ENCODE measurements around the gene FOXL1.

Gene FOXL1

DNA sequence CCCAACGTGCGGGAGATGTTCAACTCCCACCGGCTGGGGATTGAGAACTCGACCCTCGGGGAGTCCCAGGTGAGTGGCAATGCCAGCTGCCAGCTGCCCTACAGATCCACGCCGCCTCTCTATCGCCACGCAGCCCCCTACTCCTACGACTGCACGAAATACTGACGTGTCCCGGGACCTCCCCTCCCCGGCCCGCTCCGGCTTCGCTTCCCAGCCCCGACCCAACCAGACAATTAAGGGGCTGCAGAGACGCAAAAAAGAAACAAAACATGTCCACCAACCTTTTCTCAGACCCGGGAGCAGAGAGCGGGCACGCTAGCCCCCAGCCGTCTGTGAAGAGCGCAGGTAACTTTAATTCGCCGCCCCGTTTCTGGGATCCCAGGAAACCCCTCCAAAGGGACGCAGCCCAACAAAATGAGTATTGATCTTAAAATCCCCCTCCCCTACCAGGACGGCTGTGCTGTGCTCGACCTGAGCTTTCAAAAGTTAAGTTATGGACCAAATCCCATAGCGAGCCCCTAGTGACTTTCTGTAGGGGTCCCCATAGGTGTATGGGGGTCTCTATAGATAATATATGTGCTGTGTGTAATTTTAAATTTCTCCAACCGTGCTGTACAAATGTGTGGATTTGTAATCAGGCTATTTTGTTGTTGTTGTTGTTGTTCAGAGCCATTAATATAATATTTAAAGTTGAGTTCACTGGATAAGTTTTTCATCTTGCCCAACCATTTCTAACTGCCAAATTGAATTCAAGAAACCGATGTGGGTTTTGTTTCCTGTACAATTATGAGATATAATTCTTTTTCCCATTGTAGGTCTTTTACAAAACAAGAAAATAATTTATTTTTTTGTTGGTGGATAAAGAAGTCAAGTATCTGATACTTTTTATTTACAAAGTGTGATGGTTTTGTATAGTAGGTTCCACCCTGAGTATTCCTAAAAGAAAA is 9.4 kb upstream of the FOXL1 start:
- DNase-seq = no peak

DNA sequence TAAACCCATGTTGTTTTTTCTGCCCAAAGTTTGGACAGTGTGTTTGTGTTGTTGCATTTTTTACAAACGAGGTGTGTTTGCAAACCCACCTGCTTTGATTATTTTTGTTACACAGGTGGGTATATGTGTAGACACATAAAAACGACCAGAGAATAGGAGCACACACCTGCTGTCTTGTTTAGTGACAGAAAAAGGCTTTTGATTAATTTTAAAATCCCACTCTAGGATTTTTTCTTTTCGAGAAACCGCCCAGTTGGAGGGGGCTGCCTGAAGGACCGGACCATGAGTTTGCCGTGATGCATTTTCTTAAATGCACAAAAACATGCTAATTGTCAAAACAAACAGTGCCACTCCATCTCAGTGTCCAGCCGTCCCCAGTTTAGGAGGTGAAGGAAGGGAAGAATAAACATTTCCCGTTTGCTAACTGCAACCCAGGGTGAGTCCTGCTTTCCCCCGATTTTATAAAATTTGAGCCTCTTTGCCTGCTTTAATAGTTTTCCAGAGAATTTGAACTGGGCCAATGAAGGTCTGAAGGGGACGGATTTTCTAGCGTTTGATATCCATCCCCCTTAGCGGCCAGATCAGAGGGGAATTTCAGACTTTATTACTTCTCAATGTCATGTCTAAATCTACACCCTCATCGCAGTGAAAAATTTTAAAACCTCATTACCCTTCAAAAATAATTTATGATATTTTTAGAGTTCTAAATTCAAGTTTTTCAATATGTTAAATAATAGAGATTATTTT is 8.5 kb upstream of the FOXL1 start:
- DNase-seq = no peak

DNA sequence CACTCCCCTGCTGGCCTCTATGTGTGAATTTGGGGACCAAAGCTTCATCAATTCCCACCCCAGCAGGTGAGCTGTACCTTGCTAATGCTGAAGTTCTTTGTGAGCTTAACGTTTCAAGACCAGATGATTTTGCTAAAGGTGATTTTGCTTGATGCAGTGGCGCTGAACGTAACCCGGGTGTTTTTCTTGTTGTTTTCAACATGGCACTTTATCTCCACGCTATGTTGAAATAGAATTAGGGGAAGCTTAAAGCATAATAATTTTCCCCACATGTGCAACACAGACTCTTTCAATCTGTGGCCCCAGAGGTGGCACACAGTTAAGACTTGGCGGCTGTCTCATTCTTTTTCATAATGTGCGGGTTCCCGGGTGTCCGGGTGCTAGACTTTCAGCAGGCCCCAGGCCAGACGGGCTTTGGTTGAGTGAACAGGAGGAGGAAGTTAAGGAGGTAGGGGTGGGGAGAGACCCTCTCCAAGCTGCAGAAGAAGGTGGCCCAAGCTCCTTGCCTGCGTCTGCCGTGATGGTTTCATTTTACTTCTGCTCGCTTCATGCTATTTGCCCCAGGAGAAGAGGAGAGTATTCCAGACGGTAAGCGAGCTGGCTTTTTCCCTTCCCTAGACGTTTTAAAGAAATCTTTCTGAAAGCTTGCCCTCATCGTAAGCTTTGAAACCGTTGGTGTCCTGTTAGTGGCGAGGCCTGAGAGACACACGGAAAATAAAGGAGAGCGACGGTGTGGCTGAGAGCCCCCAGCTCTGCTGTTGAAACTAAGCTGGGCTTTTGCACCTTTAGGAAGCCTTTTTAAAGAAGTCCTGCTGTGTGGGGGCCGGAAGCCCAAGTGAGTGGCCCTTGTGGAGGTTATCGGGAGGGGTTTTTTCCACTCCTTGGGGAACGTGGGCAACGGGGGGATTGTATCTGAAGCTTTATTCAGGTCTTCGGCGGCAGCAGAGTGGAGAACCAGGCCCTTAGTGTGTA is 7.5 kb upstream of the FOXL1 start:
- DNase-seq = no peak

DNA sequence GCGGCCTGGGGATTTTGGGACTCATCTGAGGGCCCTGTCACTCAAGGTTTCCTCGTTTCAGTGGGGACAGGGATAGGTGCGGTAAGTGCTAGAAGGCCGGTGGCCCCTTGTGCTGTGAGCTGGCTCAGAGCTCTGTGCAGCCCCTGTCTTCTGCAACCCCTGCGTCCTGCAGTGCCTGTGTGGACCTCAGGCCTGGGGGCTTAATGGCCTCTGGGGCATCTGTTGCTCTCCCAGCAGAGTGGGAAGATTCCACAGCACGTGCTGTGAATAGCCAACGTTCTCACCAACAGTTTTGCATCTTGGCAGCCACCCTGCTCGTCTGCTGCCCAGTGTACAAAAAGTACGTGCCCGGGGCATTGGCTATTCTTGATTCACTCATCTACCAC is 6.8 kb upstream of the FOXL1 start:
- DNase-seq = no peak

DNA sequence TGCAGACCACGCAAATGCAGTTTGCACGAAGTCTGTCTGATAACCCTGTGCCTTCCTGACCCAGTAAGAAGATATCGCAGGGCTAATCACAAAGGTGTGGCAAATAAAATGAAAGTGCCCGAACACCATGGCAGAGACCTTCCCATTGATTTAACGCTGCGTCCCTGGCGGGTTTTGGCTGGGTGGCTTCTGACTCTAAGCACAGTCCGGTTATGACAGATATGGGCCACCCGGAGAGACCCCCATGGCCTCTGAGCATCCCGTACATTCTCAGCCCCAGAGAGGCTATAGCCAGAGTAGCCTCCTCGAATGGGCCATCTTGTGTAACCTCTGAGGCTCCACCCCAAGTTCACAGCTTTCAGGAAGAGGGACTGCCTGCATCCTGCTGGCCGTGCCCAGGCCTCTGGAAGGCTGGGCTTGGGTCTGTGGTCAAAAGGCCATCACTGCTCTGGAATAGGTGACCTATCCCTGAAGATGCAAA is 6.3 kb upstream of the FOXL1 start:
- DNase-seq = no peak

DNA sequence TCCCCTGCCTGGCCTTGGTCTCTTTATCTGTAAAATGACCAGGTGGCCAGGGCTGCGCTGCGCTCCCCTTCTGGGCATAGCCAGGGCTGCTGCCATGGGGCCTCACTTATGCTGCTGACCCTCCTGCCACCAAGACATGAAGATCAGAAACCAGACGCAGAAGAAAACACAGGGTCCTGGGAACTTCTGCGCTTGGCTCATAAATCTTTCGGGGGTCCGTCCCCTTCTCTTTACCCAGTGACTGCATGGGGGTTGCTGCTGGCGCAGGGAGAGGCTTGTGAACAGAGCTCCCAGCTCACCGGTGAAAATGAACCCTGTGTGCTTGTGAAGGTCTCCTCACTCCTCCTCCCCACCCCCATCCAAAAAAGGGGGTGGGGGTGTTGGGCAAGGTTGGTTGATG is 5.7 kb upstream of the FOXL1 start:
- no peak for DNase-seq

DNA sequence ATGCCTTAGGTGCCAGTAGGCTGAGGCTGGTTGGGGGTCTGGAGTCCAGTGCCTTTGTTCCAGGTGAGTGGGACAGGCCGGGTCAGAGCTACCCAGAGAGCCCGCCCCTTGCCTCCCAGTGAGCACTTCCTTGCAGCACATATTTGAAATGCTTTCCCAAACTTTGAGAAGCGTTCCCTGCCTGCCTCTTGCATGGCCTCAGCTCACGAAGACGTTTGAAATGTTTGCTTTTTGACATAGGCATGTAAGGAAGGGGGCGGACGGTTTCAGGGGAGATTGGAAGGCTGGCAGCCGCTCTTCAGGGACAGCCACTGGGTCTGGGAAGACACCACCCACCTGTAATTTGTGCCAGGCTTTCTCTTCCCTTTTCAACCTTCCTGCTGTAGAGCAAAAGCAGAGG is 5.1 kb upstream of the FOXL1 start:
- DNase-seq = no peak

DNA sequence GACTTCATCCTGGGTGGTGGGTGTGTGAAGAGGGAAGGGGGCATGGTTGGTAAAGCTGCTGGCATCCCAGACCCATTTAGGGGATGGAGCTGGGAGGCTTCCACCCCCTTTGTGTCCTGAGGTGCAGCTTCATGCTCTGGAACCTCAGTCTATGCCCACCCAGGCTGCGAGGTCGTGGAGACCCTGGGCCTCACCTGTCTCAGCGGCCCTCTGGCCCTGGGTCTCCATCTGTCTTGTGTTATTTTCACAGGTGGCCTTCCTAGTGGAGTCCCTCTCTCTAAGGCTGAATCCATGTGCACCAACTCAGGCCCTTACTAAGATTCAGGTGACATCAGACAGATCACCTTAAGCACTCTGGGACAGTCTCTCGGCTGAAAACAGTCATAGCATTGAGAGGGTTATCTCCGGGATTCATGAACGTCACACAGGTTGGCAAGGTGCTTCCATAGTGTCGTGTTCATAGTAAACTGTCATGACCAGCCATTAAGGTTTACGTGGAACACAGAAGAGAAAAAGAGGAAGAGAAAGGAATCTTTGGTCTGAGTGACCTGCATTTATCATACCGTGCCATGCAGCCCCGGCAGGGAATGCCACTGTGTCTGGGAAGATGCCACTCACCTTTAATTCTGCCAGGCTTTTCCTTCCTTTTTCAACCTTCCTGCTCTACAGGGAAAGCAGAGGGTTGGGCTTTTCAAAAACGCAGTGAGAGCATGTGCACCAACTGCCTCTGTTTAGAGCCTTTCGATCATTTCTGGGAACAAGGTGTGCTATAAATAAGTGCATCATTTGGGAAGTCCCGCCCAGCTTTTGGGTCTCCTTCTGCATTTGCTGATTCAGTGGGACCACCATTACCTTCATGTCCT is 4.5 kb upstream of the FOXL1 start:
- DNase-seq = no peak

DNA sequence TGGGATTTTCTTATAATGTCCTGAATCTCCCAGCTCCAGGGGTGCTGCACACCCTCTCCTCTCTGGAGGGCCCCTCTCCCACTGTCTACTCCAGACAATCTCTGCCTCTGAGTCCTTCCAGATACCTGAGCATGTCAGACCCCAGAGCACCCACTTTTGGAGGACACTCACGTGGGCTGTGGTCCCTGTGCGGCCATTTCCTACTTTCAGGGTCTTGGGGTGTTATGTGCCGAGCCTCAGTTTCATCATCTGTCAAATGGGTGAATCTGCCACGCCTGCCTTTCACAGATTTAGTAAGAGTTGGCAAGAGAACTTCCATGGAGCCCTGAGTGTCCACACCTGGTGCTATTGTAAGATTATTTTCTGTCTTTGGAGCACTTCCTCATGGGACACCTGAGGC is 3.7 kb upstream of the FOXL1 start:
- DNase-seq = no peak

DNA sequence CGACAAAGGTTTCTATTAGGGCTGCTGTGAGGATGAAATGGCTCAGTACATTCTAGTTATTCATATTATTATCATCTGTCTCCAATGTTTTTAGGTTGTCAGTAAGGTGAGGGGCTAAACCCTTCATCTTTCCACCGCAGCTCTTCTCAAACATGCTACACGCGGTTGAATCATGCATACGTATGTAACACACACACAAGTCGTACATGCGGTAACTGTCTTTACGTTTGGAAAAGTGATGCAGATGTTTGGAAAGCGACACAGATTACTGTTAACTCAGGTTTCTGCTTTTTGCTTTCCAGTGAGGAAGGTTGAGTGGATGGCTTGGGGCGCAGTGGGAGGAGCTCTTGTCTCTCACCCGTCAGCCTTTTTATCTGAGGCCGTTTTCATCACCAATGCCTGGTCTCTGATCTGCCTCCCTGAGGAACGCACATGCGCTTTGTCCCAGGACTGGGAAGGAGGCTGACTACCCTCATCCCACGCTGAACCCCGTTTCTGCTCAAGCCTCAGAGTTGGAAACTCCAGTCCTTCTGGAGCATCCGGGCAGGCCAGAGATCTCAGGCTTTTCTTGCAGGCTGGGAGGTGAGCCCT is 3.2 kb upstream of the FOXL1 start:
- no peak for DNase-seq

DNA sequence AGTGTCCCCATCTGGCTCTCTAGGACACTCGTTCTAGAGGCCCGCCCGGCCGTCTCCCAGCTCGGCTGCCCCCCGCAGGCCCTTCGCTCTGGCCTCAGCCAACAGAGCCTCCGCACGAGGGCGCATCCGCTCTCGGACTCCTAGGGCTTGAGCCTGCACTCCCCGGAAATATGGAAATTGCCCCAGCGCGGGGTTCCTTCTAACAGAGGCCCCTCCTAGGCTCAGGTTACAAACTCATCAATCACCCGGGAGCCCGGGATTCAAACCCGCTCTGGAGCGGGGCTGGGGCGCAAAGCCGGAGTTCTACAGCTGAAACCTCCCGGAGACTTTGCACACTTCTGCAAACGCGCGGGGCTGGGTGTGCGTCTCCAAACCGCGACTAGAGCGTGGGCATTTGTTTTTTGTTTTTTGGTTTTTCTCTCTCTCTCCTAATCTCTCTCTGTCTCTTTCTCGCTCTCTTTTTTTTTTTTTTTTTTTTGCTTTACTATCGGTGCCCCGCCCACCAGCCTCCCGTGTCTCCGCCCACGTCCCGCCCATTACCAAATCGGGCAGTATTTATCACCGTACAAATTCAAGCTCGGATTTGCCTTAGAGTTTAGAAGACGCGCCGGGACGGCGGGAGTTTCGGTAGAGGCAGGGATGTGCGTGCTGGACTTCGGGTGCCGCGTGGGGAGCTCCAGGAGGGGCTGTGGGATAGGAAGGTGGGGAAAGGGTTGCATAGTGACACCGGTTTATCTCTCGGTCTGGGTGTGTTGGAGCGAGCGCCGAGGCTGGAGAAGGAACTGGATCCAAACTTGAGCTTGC is 2.4 kb upstream of the FOXL1 start:
- peak; percentile 53 for DNase-seq

DNA sequence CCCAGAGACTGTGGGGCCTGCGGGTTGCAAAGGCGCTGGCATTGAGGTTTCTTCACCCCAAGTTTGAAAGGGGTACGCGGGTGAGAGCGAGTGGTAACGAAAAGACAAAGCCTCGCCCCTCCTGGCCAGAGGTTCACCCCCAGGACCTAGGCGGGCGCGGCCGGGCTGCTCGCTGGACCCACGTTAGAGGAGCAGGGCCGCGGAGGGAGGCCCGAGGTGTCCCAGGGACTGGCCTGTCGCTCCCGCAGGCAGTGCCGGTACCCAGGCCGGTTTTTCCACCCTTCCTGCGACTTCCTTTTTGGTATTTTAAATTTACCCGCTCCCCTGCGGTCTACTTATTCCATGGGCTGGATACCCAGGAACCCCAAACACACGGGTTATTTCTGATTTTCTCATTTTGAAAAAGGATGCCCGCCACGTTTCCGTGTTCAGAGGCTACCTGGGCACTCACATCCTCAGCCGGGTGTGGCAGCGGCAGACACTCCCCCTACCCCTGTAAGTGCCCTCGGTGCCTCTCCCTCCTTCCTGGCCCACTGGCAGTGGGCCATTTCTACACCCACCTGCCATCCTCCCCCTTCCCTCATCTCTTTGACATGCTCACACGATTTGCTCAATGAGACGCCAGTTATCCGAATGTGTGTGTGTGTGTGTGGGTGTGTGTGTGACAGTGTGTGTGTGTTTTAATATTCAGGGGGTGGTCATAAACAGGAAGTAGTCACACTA is 1.6 kb upstream of the FOXL1 start:
- DNase-seq = peak; percentile 31

DNA sequence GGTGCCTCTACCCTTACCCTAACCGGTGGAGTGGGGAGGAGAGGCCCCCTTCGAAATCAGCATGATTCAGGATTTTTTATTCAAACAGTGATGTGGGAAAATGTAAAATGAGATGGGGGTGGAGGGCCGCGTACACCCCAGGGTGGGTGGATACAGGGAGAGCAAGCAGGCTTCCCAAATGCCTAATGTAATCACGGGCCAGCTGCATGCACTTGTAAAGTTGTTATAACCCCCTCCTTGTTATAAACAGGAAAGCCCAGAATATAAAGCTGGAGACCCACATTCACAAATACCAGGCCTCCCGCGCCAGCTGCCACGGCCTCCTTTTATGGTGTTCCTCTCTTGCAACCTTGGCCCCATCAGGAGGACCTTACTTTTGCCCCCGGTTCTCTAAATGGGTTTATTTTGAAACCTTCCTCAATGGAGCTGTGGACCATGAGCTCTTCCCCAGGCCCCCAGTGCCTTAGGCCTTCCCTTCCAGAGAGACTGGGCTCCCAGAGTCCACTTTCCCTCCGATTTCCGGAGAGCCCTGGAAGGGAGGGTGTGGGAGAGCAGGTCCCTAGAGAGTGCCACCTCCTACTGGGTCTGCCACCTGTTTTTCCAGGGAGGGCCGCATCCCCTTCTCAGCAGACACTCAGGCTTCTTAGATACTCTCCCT is 906 bp upstream of the FOXL1 start:
- no peak for DNase-seq

DNA sequence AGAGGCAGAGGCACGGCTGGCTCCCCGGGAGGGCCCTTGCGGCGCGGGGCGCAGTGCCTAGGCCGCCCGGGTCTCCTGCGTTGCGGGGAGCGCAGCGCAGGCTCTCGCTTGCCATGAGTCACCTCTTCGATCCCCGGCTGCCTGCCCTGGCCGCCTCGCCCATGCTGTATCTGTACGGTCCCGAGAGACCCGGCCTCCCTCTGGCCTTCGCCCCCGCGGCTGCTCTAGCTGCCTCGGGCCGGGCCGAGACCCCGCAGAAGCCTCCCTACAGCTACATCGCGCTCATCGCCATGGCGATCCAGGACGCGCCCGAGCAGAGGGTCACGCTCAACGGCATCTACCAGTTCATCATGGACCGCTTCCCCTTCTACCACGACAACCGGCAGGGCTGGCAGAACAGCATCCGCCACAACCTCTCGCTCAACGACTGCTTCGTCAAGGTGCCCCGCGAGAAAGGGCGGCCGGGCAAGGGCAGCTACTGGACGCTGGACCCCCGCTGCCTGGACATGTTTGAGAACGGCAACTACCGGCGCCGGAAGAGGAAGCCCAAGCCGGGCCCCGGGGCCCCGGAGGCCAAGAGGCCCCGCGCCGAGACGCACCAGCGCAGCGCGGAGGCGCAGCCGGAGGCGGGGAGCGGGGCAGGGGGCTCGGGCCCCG is 390 bp downstream of the FOXL1 start:
- DNase-seq = no peak

DNA sequence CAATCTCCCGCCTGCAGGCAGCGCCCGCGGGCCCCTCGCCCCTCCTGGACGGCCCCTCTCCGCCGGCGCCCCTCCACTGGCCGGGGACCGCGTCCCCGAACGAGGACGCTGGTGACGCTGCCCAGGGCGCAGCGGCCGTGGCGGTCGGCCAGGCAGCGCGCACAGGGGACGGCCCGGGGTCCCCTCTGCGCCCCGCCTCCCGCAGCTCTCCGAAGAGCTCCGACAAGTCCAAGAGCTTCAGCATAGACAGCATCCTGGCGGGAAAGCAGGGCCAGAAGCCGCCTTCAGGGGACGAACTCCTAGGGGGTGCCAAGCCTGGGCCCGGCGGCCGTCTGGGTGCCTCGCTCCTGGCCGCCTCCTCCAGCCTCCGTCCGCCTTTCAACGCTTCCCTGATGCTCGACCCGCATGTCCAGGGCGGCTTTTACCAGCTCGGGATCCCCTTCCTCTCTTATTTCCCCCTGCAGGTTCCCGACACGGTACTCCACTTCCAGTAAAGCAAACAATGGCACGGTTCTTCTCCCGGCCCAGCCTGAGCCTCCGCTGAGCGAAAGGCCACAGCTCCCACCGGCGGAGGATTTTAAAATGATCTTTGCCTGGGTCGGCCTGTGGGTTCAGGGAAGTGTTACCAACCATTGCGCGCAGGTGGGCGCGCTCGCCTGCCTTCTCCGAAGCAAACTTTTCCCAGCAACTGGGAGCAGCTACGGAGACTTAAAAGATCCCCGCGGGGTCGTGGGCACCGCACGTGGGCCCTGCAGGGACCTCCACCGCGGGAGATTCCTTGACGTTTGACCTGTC is 1.1 kb downstream of the FOXL1 start:
- no peak for DNase-seq

DNA sequence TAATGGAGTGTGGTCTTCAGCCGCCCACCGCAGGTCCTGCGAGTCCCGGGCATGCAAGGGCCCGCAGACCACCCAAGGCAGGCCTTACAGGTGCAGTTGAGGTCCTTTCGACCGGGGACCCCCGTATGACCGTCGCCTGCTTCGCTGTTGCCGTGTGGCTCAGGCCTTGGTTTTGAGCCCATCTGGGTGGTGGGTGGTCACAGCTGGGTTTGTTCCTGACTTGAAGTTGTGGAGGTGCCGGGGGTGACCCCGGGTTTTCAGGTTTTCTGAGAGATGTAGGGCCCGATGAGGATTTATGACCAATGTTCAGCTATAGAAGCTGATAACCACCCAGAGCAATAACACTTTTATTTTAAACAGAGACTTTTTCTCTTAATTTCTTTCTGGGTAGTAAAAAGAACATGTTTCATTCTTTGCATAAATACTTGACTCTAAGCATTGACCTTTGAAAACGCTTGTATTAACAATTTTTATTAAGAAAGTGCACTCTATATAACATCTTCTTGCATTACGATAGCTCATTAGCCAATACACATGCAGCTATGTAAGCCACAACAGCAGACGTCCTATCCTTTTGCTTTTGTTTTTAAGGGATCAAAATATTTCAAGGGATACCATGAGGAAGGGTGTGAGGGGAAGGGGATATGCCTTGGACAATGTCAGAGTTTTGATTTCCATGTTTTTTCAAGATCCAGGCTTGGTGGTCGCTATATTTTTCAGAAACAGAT is 1.9 kb downstream of the FOXL1 start:
- DNase-seq = no peak

DNA sequence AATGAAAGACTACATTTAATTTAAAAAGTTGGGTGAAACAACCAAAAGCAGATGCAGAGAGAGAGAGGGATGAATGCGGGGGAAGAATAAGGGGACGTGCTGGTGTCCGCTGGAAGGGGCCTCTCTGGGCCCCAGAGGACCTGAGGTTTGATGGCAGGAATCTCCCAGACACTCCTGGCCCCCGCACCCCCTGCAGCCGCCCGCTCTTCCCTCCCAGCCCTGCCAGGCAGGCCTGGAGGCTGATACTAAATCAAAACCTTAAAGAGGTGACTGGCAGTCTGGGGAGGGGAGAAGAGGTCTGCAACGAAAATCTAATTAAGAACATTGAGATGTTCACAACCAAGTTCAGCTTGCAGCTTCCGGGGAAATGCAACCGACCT is 2.4 kb downstream of the FOXL1 start:
- no peak for DNase-seq

All from DMS153 (cell line).